HepG2 (cell line): ENCODE results near the gene TJP3. TPM values are rescaled to one million over a fixed set of nuclear protein-coding genes. Genes with fewer than 3 reads are reported as not detected.

Source experiments
- BORCS8-MEF2B ChIP-seq: sonication (generic); formaldehyde crosslinking; IDR thresholded peaks from 2 replicates; pipeline ENCODE4 v1.8.0; 2022; ENCODE audit warnings: mild to moderate bottlenecking, missing genetic modification reagents
- CENPX ChIP-seq: sonication (generic); formaldehyde crosslinking; IDR thresholded peaks from 2 replicates; pipeline ENCODE4 v1.9.0; 2021; ENCODE audit warnings: mild to moderate bottlenecking, missing genetic modification reagents, moderate library complexity
- DPF2 ChIP-seq: sonication (generic); formaldehyde crosslinking; IDR thresholded peaks from 2 replicates; pipeline ENCODE4 v1.4.0; 2020; ENCODE audit warnings: mild to moderate bottlenecking, low read depth, missing genetic modification reagents, borderline replicate concordance
- HNRNPUL1 ChIP-seq: fragments of 200-400 bp; formaldehyde crosslinking; IDR thresholded peaks from 2 replicates; pipeline ENCODE4 v1.6.1; 2017; ENCODE audit warnings: low read depth, mild to moderate bottlenecking, low read length, moderate library complexity
- KDM5B ChIP-seq: sonication (generic); formaldehyde crosslinking; IDR thresholded peaks from 2 replicates; pipeline ENCODE4 v1.4.0; 2020; ENCODE audit warnings: missing genetic modification reagents, mild to moderate bottlenecking, borderline replicate concordance
- MATR3 ChIP-seq: sonication (generic); formaldehyde crosslinking; IDR thresholded peaks from 2 replicates; pipeline ENCODE4 v1.4.0; 2020; ENCODE audit warnings: missing genetic modification reagents
- NCOA5 ChIP-seq: sonication (generic); formaldehyde crosslinking; IDR thresholded peaks from 2 replicates; pipeline ENCODE4 v1.4.0; 2020; ENCODE audit warnings: missing genetic modification reagents
- NR1H2 ChIP-seq: sonication (generic); formaldehyde crosslinking; IDR thresholded peaks from 2 replicates; pipeline ENCODE4 v1.8.1; 2022; ENCODE audit warnings: low read depth, missing genetic modification reagents, borderline replicate concordance
- POGZ ChIP-seq: sonication (generic); formaldehyde crosslinking; IDR thresholded peaks from 2 replicates; pipeline ENCODE4 v1.4.0; 2020; ENCODE audit warnings: mild to moderate bottlenecking, missing genetic modification reagents
- REPIN1 ChIP-seq: sonication (generic); formaldehyde crosslinking; IDR thresholded peaks from 2 replicates; pipeline ENCODE4 v1.8.0; 2022; ENCODE audit warnings: missing genetic modification reagents, low read depth, mild to moderate bottlenecking, borderline replicate concordance
- SIX4 ChIP-seq: sonication (generic); formaldehyde crosslinking; IDR thresholded peaks from 2 replicates; pipeline ENCODE4 v1.4.0; 2020; ENCODE audit warnings: missing genetic modification reagents
- SOX5 ChIP-seq: IDR thresholded peaks from 2 replicates; pipeline ENCODE4 v1.6.1; 2016; ENCODE audit warnings: borderline replicate concordance
- XRCC5 ChIP-seq: fragments of 200-400 bp; formaldehyde crosslinking; optimal IDR thresholded peaks from 2 replicates; pipeline ENCODE3; 2017; ENCODE audit warnings: mild to moderate bottlenecking, low read length
- YEATS2 ChIP-seq: sonication (generic); formaldehyde crosslinking; IDR thresholded peaks from 2 replicates; pipeline ENCODE4 v1.4.0; 2020; ENCODE audit warnings: missing genetic modification reagents, borderline replicate concordance
- ZMYM4 ChIP-seq: sonication (generic); formaldehyde crosslinking; IDR thresholded peaks from 2 replicates; pipeline ENCODE4 v1.8.1; 2023; ENCODE audit warnings: mild to moderate bottlenecking, missing genetic modification reagents
- ZNF431 ChIP-seq: sonication (generic); formaldehyde crosslinking; IDR thresholded peaks from 2 replicates; pipeline ENCODE4 v1.9.0; 2022; ENCODE audit warnings: missing genetic modification reagents, low read depth, mild to moderate bottlenecking, borderline replicate concordance
- ZNF598 ChIP-seq: sonication (generic); formaldehyde crosslinking; IDR thresholded peaks from 2 replicates; pipeline ENCODE4 v1.5.1; 2020; ENCODE audit warnings: mild to moderate bottlenecking, missing genetic modification reagents, borderline replicate concordance
- ZNF746 ChIP-seq: sonication (generic); formaldehyde crosslinking; IDR thresholded peaks from 2 replicates; pipeline ENCODE4 v1.8.0; 2022; ENCODE audit warnings: mild to moderate bottlenecking, missing genetic modification reagents
- ZNF747 ChIP-seq: sonication (generic); formaldehyde crosslinking; IDR thresholded peaks from 2 replicates; pipeline ENCODE4 v1.8.1; 2023; ENCODE audit warnings: missing genetic modification reagents, mild to moderate bottlenecking, borderline replicate concordance
- ZSCAN9 ChIP-seq: IDR thresholded peaks from 2 replicates; pipeline ENCODE4 v1.6.1; 2016; ENCODE audit warnings: borderline replicate concordance
- polyA plus RNA-seq, 8 experiments: library from polyadenylated mRNA; depleted of rRNA in 3 of 8; stranded (reverse) in 7 of 8; unstranded in 1 of 8; fragments of >200 nt; fragmentation: Illumina TruSeq in 4 of 8; extraction: Trizol in 4 of 8; gene quantifications; 2 replicates each; pipeline versions ENCODE4 v1.2.1 to v1.2.3, GENCODE V29; 2011 to 2016; ENCODE audit warnings: low read depth in 4 of 8, missing spikeins in 1 of 8, mixed read lengths in 1 of 8; ENCODE audit not compliant: insufficient read depth in 1 of 8
- total RNA-seq, 5 experiments: library from RNA; depleted of rRNA; stranded (reverse); fragments of >200 nt; fragmentation: Illumina TruSeq; extraction: Trizol; gene quantifications; 2 replicates each; pipeline ENCODE4 v1.2.3, GENCODE V29; 2016; ENCODE audit warnings: low read depth in 1 of 5
- TF ChIP-seq, protein P1 (sequence below): sonication (generic); formaldehyde crosslinking; IDR thresholded peaks from 2 replicates; pipeline ENCODE4 v1.5.0; 2020; ENCODE audit warnings: mild to moderate bottlenecking, missing genetic modification reagents
- TF ChIP-seq, protein P2 (sequence below): sonication (generic); formaldehyde crosslinking; IDR thresholded peaks from 2 replicates; pipeline ENCODE4 v1.4.0; 2020; ENCODE audit warnings: missing genetic modification reagents, borderline replicate concordance
- TF ChIP-seq, protein P3 (sequence below): sonication (generic); formaldehyde crosslinking; IDR thresholded peaks from 2 replicates; pipeline ENCODE4 v1.8.1; 2023; ENCODE audit warnings: mild to moderate bottlenecking, moderate library complexity, missing genetic modification reagents

Gene TJP3
- total and polyA plus RNA-seq, 2 of the 13 experiments (the other 11 are each of a cell fraction or from before 2014, with no cell fraction given): 2.3 to 21.5 TPM

DNA sequence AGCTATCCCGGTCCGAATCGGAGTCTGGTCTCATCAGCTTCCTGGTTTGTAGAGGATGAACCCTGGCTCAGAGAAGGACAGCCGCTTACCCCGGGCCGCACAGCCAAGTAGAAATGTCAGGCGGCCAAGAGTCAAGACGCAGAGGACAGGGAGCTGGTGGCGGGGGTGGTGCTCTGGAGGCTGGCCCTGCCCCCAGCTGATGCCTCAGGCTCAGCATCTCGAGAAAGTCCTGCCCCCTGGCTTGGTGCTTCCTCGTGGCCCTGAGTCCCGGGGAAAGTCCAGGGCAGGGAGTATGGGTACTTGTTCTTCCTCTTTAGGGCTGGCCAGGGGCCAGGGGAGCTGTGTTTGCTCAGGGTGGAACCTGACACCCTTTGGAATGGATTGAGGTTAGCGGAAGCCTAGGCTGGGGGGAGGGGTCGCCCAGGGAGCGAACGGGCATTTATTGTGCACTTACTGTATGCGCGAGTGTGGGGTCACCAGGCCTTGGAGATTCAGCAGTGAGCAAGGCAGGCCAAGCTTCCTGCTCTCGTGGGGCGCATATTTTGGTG is 2.2 kb downstream of the TJP3 start (continued):
- TF ChIP-seq ZMYM4 (CRISPR knock-in tag) (peak; percentile 72), NCOA5 (no peak), KDM5B (CRISPR knock-in tag) (0 out of 2 replicates have a peak, but pooled peaks have one; percentile 40), MATR3 (CRISPR knock-in tag) (no peak), BORCS8-MEF2B (CRISPR knock-in tag) (peak; percentile 60; the same call in 1 of the 2 replicates), ZSCAN9 (CRISPR knock-in tag) (peak; percentile 71; the same call in 1 of the 2 replicates), ZNF431 (CRISPR knock-in tag) (peak; percentile 41; the same call in 1 of the 2 replicates), REPIN1 (CRISPR knock-in tag) (peak; percentile 77; the same call in 1 of the 2 replicates), SOX5 (CRISPR knock-in tag) (peak; percentile 80), ZNF747 (CRISPR knock-in tag) (peak; percentile 83; the same call in 1 of the 2 replicates), HNRNPUL1 (no peak), DPF2 (CRISPR knock-in tag) (peak; percentile 79), XRCC5 (peak; percentile 84), CENPX (CRISPR knock-in tag) (no peak), POGZ (peak; percentile 86), NR1H2 (no peak), SIX4 (CRISPR knock-in tag) (peak; percentile 100), YEATS2 (peak; percentile 77), ZNF746 (CRISPR knock-in tag) (0 out of 2 replicates have a peak, but pooled peaks have one; percentile 40), ZNF598 (CRISPR knock-in tag) (no peak)
- TF ChIP-seq, protein P1, sequence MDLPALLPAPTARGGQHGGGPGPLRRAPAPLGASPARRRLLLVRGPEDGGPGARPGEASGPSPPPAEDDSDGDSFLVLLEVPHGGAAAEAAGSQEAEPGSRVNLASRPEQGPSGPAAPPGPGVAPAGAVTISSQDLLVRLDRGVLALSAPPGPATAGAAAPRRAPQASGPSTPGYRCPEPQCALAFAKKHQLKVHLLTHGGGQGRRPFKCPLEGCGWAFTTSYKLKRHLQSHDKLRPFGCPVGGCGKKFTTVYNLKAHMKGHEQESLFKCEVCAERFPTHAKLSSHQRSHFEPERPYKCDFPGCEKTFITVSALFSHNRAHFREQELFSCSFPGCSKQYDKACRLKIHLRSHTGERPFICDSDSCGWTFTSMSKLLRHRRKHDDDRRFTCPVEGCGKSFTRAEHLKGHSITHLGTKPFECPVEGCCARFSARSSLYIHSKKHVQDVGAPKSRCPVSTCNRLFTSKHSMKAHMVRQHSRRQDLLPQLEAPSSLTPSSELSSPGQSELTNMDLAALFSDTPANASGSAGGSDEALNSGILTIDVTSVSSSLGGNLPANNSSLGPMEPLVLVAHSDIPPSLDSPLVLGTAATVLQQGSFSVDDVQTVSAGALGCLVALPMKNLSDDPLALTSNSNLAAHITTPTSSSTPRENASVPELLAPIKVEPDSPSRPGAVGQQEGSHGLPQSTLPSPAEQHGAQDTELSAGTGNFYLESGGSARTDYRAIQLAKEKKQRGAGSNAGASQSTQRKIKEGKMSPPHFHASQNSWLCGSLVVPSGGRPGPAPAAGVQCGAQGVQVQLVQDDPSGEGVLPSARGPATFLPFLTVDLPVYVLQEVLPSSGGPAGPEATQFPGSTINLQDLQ (CRISPR knock-in tag): no peak
- TF ChIP-seq, protein P2, sequence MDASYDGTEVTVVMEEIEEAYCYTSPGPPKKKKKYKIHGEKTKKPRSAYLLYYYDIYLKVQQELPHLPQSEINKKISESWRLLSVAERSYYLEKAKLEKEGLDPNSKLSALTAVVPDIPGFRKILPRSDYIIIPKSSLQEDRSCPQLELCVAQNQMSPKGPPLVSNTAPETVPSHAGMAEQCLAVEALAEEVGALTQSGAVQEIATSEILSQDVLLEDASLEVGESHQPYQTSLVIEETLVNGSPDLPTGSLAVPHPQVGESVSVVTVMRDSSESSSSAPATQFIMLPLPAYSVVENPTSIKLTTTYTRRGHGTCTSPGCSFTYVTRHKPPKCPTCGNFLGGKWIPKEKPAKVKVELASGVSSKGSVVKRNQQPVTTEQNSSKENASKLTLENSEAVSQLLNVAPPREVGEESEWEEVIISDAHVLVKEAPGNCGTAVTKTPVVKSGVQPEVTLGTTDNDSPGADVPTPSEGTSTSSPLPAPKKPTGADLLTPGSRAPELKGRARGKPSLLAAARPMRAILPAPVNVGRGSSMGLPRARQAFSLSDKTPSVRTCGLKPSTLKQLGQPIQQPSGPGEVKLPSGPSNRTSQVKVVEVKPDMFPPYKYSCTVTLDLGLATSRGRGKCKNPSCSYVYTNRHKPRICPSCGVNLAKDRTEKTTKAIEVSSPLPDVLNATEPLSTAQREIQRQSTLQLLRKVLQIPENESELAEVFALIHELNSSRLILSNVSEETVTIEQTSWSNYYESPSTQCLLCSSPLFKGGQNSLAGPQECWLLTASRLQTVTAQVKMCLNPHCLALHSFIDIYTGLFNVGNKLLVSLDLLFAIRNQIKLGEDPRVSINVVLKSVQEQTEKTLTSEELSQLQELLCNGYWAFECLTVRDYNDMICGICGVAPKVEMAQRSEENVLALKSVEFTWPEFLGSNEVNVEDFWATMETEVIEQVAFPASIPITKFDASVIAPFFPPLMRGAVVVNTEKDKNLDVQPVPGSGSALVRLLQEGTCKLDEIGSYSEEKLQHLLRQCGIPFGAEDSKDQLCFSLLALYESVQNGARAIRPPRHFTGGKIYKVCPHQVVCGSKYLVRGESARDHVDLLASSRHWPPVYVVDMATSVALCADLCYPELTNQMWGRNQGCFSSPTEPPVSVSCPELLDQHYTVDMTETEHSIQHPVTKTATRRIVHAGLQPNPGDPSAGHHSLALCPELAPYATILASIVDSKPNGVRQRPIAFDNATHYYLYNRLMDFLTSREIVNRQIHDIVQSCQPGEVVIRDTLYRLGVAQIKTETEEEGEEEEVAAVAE (CRISPR knock-in tag): no peak
- TF ChIP-seq, protein P3, sequence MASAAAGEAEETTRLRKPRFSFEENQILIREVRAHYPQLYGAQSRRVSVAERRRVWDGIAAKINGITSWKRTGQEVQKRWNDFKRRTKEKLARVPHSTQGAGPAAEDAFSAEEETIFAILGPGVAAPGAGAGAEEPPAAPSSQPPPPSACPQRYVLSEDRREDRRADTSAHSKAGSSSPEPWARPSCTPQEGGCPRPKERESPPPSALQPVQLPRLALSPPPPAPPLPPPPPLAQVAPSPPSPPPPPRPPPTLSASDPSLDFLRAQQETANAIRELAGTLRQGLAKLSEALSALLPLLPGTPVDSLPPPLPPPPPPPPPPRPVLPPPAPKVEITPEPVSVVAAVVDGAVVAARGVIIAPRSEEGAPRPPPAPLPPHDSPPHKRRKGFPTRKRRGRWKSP (CRISPR knock-in tag): no peak
